Measurements from ENCODE around the gene PRG2.

Gene PRG2

DNA sequence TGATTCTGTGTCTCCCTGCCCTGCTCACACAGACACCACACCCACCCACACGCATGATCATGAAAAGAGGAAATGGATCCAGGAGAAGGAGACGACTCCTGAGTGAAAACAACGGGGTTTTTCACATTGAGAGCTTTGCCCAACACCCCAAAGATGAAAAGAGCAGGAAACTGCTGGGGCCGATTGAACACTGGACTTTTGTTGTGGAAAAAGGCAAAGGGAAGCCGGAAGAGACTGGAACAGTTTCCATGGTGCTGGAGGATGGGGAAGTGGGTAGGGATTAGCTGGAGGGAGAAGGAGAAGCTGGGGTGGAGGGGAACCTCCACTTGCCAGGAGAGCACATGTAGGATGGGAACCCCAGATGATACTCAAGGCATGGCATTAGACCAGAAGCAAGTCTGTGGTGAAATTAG is 41.7 kb upstream of the PRG2 start:
- DNase-seq (ENCODE audit: low spot score): no peak
- Histone ChIP-seq H3K27ac (no peak overlapping the region), H3K4me3 (no peak overlapping the region)
- TF ChIP-seq, protein P1, sequence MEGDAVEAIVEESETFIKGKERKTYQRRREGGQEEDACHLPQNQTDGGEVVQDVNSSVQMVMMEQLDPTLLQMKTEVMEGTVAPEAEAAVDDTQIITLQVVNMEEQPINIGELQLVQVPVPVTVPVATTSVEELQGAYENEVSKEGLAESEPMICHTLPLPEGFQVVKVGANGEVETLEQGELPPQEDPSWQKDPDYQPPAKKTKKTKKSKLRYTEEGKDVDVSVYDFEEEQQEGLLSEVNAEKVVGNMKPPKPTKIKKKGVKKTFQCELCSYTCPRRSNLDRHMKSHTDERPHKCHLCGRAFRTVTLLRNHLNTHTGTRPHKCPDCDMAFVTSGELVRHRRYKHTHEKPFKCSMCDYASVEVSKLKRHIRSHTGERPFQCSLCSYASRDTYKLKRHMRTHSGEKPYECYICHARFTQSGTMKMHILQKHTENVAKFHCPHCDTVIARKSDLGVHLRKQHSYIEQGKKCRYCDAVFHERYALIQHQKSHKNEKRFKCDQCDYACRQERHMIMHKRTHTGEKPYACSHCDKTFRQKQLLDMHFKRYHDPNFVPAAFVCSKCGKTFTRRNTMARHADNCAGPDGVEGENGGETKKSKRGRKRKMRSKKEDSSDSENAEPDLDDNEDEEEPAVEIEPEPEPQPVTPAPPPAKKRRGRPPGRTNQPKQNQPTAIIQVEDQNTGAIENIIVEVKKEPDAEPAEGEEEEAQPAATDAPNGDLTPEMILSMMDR (IDR thresholded peaks at IDR 0.05): no peak

DNA sequence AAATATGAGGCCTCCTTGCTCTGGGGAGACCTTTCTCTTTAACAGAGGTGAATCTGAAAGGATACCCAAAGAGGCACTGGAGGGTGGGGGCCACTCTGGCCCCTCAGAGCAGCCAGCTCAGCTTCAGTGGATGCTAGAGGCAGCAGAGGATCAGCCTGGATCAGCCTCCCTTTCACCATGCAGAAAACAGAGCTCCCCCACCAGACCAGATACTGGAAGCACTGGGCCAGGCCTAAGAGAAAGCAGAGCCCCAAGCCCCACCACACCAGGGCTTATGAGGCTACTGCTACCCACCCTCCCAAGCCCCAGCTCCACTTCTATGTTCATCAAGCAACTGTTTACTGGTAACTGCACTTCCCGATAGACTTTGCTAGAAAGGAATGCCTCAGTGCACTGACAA is 40.5 kb upstream of the PRG2 start:
- DNase-seq (ENCODE audit: low spot score): no peak
- Histone ChIP-seq H3K4me3 (no peak overlapping the region), H3K27ac (no peak overlapping the region)
- TF ChIP-seq, protein P1 (IDR thresholded peaks at IDR 0.05): no peak

DNA sequence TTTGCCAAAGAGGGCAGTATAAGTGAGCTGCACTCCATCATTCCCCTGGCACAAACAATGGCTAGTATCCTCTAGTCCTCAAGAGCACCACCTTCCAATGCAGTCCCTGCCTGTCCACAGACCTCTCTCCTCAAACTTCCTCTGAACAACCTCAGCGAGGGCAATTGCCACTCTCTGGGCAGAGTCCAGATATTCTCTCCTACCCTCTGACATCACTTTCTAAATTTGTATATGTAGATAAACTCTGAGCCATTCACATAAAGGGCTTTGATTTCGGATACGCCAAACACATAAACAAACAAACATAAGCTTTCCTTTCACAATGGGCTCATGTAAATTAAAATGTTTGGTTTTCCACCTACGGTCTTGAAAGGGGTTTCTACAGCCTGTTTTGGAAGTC is 39.5 kb upstream of the PRG2 start:
- no peak overlapping the region for H3K4me3 ChIP-seq
- no peak overlapping the region for H3K27ac ChIP-seq
- TF ChIP-seq, protein P1 (IDR thresholded peaks at IDR 0.05): no peak
- DNase-seq (ENCODE audit: low spot score): no peak

DNA sequence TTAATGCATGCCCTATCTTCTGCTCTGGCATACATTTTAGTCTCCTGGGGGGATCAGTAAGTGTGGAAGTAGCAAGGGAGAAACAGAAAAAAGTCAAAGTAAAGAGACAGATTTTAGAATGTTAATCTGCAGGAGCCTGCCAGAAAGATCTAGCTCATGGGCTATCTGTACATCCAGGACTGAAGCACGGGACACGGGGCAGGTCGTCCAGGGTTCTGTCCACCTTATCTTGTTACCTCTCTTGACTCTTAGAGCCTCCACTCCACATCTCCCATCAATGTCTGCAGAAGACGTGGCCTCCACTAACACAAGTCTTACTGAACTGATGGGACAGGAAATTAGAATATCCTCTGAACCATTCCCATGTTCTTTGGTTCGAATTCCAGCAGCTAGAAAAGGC is 38.2 kb upstream of the PRG2 start:
- DNase-seq (ENCODE audit: low spot score): no peak
- TF ChIP-seq, protein P1 (IDR thresholded peaks at IDR 0.05): no peak
- H3K4me3 ChIP-seq: no peak overlapping the region
- no peak overlapping the region for H3K27ac ChIP-seq

DNA sequence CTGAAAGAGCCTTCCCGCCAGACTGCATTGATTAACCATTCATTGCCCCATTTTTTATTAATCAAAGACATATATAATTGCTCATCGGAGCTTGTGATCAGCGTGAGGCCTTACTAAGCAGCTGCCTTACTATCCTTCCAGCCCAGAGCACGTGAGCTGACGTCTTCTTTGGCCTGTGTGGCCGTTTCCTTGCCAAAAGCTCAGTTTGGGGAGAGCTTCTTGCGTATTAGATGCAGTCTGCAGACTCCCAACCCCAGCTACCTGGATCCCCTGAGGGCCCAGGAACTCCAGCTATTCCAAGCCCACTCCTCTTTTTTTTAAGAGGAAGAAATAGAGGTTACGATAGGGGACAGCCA is 37.3 kb upstream of the PRG2 start:
- peak; percentile 88 for DNase-seq (ENCODE audit: low spot score)
- TF ChIP-seq, protein P1 (IDR thresholded peaks at IDR 0.05): no peak
- peak overlapping the region; percentile 80 for H3K4me3 ChIP-seq

DNA sequence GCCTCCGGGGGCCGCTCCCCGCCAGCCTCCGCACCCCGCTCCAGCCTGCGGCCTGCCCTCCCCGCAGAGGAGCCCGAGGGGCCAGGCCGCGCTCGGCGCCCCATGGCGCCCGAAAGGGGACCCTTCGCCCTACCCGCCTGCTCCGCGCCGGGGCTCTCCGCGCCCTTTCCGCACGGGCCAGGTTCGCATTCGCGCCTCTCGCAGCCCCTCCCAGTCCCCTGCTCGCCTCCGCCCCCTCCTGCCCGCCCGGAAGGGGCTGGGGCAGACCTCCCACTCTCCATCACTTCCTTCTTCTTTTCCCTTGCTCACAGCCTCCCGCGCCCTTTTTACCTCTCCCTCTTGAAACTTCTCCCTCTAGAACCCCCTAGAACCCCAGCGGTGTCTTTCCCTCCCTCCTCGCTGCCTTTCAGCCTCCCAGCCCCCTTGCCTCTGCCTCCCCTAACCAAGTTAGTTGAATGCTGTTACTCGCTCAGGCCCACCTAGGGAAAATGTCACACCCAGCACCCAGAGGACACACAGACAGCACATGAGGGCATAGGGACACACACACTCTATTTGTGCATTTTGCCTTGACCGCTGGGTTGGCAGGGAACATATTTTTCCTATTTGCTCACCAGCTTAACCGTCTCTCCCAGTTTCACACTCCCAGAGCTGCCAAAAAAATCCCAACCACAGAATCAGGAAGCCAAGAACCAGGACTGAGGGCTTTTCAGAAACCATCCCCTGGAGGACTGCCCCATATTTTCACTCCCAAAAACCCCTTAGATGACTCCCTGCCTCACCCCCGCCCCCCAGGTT is 36.7 kb upstream of the PRG2 start, which contains the start of gene SLC43A3:
Gene SLC43A3 (minus strand): TSS at position 193 of the 798 bp plus-strand sequence. CDS start 949 bp downstream, outside the sequence.
- Histone ChIP-seq H3K4me3 (peak within 1 kb of the TSS; percentile 80), H3K27ac (peak within 1 kb of the TSS; percentile 91 to 99)
- TF ChIP-seq, protein P1 (IDR thresholded peaks at IDR 0.05): no peak
- peak; percentile 87 for DNase-seq (ENCODE audit: low spot score)

More for the DNA sequence above, 37.3 kb upstream of the PRG2 start:
- H3K27ac ChIP-seq: peak overlapping the region; percentile 91 to 99

DNA sequence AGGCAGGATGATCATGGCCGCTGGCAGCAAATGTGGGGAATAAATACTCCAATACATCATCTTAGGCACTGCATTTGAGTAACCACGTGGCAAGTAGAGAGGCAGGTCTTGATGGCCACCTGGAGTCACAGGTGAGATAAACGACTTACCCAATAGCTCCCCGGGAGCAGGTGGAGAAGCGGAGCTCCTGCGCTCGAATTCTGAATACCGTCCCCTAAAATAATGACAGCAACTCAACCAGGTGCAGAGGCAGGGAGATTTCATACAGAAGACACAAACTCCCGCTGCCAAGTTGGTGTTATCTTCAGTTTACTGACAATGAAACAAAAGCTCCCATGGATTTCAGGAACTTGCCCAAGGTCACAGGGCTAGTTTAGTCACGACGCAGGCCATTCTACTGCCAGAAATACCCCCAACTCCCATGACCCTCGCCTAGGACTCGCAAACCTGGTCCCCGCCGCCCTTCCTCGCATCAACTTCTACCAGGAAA is 36.0 kb upstream of the PRG2 start:
- TF ChIP-seq, protein P1 (IDR thresholded peaks at IDR 0.05): no peak
- H3K27ac ChIP-seq: peak overlapping the region; percentile 91 to 99
- no peak for DNase-seq (ENCODE audit: low spot score)

More for the DNA sequence above, 36.0 kb upstream of the PRG2 start:
- peak overlapping the region; percentile 80 for H3K4me3 ChIP-seq

Data from coronary artery (tissue), 2 donors.